HG02610 (cell line): ENCODE data around the gene ZWILCH.
"Not testable (repeated sequence)": the region's sequence is repeated elsewhere in the genome, so short reads cannot be mapped to it uniquely, and the experiment has no call there.

ENCODE experiments used
- ATAC-seq: cut with Tn5 transposase; IDR thresholded peaks from one replicate; pipeline ENCODE4 v1.9.1; 2021; ENCODE audit warnings: mild to moderate bottlenecking, moderate library complexity; ENCODE audit not compliant: unreplicated experiment

Gene ZWILCH

GRCh38 chr15:66504563-66505429 is at the start of gene ZWILCH, which contains the start of gene RPL4:
Gene ZWILCH, plus strand, starts transcription at chr15:66505326. Its CDS starts 13 bp downstream, at chr15:66505339.
Gene RPL4, minus strand, starts transcription at chr15:66504855. Its CDS starts 65 bp downstream, at chr15:66504790.
- peak; percentile 76 for ATAC-seq

GRCh38 chr15:66456211-66456610 is 48.9 kb upstream of the ZWILCH start:
- no peak for ATAC-seq

GRCh38 chr15:66459818-66460615 is 45.1 kb upstream of the ZWILCH start:
- no peak for ATAC-seq

GRCh38 chr15:66461294-66461693 is 43.8 kb upstream of the ZWILCH start:
- not testable (repeated sequence) for ATAC-seq

- ATAC-seq: no peak
These were observed 43.2 kb upstream of the ZWILCH start for GRCh38 chr15:66461917-66462316.

- no peak for ATAC-seq
These were observed 42.5 kb upstream of the ZWILCH start for GRCh38 chr15:66462627-66463026.

- ATAC-seq: not testable (repeated sequence)
These were observed 39.8 kb upstream of the ZWILCH start for GRCh38 chr15:66465294-66465693.

- ATAC-seq: not testable (repeated sequence)
These were observed 37.7 kb upstream of the ZWILCH start for GRCh38 chr15:66467162-66468040.

GRCh38 chr15:66470825-66471224 is 34.3 kb upstream of the ZWILCH start:
- ATAC-seq: not testable (repeated sequence)

- ATAC-seq: peak; percentile 76
These were observed 32.7 kb upstream of the ZWILCH start for GRCh38 chr15:66472176-66472999.

- ATAC-seq: no peak
These were observed 31.0 kb upstream of the ZWILCH start for GRCh38 chr15:66474135-66474534.

- ATAC-seq: no peak
These were observed 30.2 kb upstream of the ZWILCH start for GRCh38 chr15:66474963-66475362.

GRCh38 chr15:66476535-66476934 is 28.6 kb upstream of the ZWILCH start:
- no peak for ATAC-seq

GRCh38 chr15:66477011-66477410 is 28.1 kb upstream of the ZWILCH start:
- ATAC-seq: no peak

GRCh38 chr15:66480267-66480666 is 24.9 kb upstream of the ZWILCH start:
- no peak for ATAC-seq

- ATAC-seq: no peak
These were observed 23.8 kb upstream of the ZWILCH start for GRCh38 chr15:66481107-66481856.

GRCh38 chr15:66482539-66482938 is 22.6 kb upstream of the ZWILCH start:
- ATAC-seq: no peak

GRCh38 chr15:66483131-66483566 is 22.0 kb upstream of the ZWILCH start:
- no peak for ATAC-seq

- ATAC-seq: no peak
These were observed 20.5 kb upstream of the ZWILCH start for GRCh38 chr15:66484539-66485112.
